K562 (cell line): ENCODE data around the gene PCID2.

Experiments
- NR3C1 ChIP-seq: sonication (generic); formaldehyde crosslinking; IDR thresholded peaks from 2 replicates; pipeline ENCODE4 v1.8.1; 2022; ENCODE audit warnings: missing genetic modification reagents
- PHF20 ChIP-seq: fragments of 450-650 bp; IDR thresholded peaks from 2 replicates; pipeline ENCODE4 v1.6.1; 2018; ENCODE audit not compliant: partially characterized antibody
- POLR2A ChIP-seq: fragments of 450-650 bp; conservative IDR thresholded peaks from 2 replicates; pipeline ENCODE4 v1.6.1; 2016
- POLR2AphosphoS5 ChIP-seq: IDR thresholded peaks from 2 replicates; pipeline ENCODE4 v1.6.1; 2011; ENCODE audit warnings: mild to moderate bottlenecking, low read depth, low read length, moderate library complexity; ENCODE audit not compliant: control insufficient read depth, insufficient read depth

DNA sequence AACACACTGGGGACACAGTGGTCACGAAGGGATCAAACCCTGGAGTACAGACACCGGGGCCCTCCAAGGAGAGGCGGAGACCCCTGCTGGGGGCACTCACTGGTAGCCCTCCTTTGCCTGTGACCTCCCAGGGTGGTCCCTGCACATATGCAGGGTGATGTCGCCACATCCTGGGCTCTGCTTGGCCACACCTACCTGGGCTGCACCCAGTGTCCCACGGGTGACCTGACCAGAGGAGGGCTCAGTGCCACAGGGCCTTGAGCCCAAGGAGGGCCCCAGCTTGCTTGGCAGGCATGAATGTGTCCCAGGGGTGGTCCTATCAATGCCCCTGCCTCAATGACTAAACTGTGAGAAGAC lies 4.1 kb downstream of the PCID2 start:
- TF ChIP-seq POLR2AphosphoS5 (no peak), POLR2A (no peak), NR3C1 (CRISPR knock-in tag) (no peak), PHF20 (no peak)
